Panc1 (cell line): Measurements from ENCODE around the gene DCBLD2.

Source experiments
- POLR2AphosphoS5 ChIP-seq: IDR thresholded peaks from 2 replicates; pipeline ENCODE4 v1.6.1; 2012; ENCODE audit warnings: mild to moderate bottlenecking, low read depth, low read length, moderate library complexity
- SIN3A ChIP-seq: IDR thresholded peaks from 2 replicates; pipeline ENCODE4 v1.6.1; 2012; ENCODE audit warnings: low read depth, mild to moderate bottlenecking, low read length, moderate library complexity, borderline replicate concordance; ENCODE audit not compliant: insufficient read depth
- TCF7L2 ChIP-seq: IDR thresholded peaks from 2 replicates; pipeline ENCODE4 v1.6.1; 2011; ENCODE audit warnings: mild to moderate bottlenecking, low read depth, low read length, inconsistent platforms
- TF ChIP-seq, protein P1 (sequence below): fragments of 450-650 bp; IDR thresholded peaks from 2 replicates; pipeline ENCODE4 v1.5.1; 2017; ENCODE audit warnings: mild to moderate bottlenecking
- TF ChIP-seq, protein P2 (sequence below), 2 experiments: IDR thresholded peaks; 2 replicates each; pipeline ENCODE4 v1.6.1; 2011 to 2012; ENCODE audit warnings: low read depth in 2 of 2, control low read depth in 1 of 2, low read length in 1 of 2, mild to moderate bottlenecking in 1 of 2, moderate library complexity in 1 of 2; ENCODE audit not compliant: insufficient read depth in 1 of 2

DNA sequence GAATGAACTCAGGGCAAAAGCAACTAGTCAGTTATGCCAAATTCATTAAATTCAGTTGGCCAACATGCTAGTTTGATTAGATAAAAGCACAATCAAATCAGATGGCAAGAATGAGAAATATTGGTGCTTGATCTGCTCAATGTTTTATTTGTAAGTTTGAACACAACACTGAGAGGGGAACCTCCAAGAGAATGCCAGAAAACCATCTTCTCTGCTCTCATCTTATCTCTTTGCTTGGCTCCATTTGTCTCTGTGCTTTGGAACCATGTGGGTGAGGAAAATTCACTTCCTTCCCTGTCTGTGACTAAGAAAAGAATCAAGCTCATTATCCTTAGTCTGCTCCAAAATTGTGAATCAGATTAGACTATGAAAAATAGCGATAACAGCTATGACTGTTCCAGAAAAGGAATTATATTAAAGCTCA lies 43.6 kb upstream of the DCBLD2 start:
- TF ChIP-seq, protein P1, sequence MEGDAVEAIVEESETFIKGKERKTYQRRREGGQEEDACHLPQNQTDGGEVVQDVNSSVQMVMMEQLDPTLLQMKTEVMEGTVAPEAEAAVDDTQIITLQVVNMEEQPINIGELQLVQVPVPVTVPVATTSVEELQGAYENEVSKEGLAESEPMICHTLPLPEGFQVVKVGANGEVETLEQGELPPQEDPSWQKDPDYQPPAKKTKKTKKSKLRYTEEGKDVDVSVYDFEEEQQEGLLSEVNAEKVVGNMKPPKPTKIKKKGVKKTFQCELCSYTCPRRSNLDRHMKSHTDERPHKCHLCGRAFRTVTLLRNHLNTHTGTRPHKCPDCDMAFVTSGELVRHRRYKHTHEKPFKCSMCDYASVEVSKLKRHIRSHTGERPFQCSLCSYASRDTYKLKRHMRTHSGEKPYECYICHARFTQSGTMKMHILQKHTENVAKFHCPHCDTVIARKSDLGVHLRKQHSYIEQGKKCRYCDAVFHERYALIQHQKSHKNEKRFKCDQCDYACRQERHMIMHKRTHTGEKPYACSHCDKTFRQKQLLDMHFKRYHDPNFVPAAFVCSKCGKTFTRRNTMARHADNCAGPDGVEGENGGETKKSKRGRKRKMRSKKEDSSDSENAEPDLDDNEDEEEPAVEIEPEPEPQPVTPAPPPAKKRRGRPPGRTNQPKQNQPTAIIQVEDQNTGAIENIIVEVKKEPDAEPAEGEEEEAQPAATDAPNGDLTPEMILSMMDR = no peak
- TF ChIP-seq POLR2AphosphoS5 = no peak
- no peak for TF ChIP-seq TCF7L2
- TF ChIP-seq SIN3A = no peak
- TF ChIP-seq, protein P2, sequence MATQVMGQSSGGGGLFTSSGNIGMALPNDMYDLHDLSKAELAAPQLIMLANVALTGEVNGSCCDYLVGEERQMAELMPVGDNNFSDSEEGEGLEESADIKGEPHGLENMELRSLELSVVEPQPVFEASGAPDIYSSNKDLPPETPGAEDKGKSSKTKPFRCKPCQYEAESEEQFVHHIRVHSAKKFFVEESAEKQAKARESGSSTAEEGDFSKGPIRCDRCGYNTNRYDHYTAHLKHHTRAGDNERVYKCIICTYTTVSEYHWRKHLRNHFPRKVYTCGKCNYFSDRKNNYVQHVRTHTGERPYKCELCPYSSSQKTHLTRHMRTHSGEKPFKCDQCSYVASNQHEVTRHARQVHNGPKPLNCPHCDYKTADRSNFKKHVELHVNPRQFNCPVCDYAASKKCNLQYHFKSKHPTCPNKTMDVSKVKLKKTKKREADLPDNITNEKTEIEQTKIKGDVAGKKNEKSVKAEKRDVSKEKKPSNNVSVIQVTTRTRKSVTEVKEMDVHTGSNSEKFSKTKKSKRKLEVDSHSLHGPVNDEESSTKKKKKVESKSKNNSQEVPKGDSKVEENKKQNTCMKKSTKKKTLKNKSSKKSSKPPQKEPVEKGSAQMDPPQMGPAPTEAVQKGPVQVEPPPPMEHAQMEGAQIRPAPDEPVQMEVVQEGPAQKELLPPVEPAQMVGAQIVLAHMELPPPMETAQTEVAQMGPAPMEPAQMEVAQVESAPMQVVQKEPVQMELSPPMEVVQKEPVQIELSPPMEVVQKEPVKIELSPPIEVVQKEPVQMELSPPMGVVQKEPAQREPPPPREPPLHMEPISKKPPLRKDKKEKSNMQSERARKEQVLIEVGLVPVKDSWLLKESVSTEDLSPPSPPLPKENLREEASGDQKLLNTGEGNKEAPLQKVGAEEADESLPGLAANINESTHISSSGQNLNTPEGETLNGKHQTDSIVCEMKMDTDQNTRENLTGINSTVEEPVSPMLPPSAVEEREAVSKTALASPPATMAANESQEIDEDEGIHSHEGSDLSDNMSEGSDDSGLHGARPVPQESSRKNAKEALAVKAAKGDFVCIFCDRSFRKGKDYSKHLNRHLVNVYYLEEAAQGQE (IDR thresholded peaks at IDR 0.05; ENCODE audit: insufficient read depth in 1 of 2, low read depth in 2 of 2, low read length in 1 of 2) = no peak
